SK-N-SH (cell line): ENCODE measurements around the gene RARG. TPM values are rescaled to one million over a fixed set of nuclear protein-coding genes. Genes with fewer than 3 reads are reported as not detected.

Experiments
- CTCF ChIA-PET: fragments of 300-600, 350-600 bp; formaldehyde crosslinking; extraction: SDS; loops from one replicate; lab custom pipeline; 2021; lab: Yijun Ruan, JAX
- POLR2A ChIA-PET: fragments of 350-600 bp; sonication (Branson Sonifier 250); formaldehyde crosslinking; extraction: SDS; loops from one replicate; lab custom pipeline; 2020; ENCODE audit warnings: antibody characterized with exemption, inconsistent platforms; lab: Yijun Ruan, JAX
- DNase-seq: peaks from one replicate; pipeline ENCODE4 v3.0.0; 2012
- H2AFZ ChIP-seq: fragments of 200-600 bp; sonication (generic); 2 replicates; pipeline ENCODE4 v1.8.1; 2016; ENCODE audit warnings: antibody characterized with exemption, mild to moderate bottlenecking, low read depth
- H3F3A ChIP-seq: fragments of 200-600 bp; sonication (generic); replicated peaks from 2 replicates; pipeline ENCODE3; 2016; ENCODE audit warnings: antibody characterized with exemption, mild to moderate bottlenecking; ENCODE audit not compliant: insufficient read depth
- H3K27ac ChIP-seq, 2 experiments: fragments of 200-500 bp in 1 of 2; fragments of 200-600 bp in 1 of 2; sonication (Bioruptor generic) in 1 of 2; sonication (generic), shearing (Covaris generic) in 1 of 2; 2 replicates each; pipeline versions ENCODE4 v1.5.1 to v1.6.1; 2014 to 2016; ENCODE audit warnings: low read depth in 2 of 2, inconsistent platforms in 1 of 2, low read length in 1 of 2, mild to moderate bottlenecking in 1 of 2, mixed read lengths in 1 of 2
- H3K27me3 ChIP-seq: fragments of 200-600 bp; sonication (generic), shearing (Covaris generic); 2 replicates; pipeline ENCODE4 v1.6.1; 2016; ENCODE audit warnings: mixed run types; ENCODE audit not compliant: insufficient read depth
- H3K36me3 ChIP-seq, 2 experiments: fragments of 200-500 bp in 1 of 2; fragments of 200-600 bp in 1 of 2; sonication (Bioruptor generic) in 1 of 2; sonication (generic) in 1 of 2; replicated peaks in 1 of 2; 2 replicates each; pipeline versions ENCODE3 to v1.5.1; 2014 to 2016; ENCODE audit warnings: low read length in 1 of 2, mild to moderate bottlenecking in 1 of 2; ENCODE audit not compliant: insufficient read depth in 2 of 2, control insufficient read depth in 1 of 2
- H3K4me1 ChIP-seq, 2 experiments: fragments of 200-500 bp in 1 of 2; fragments of 200-600 bp in 1 of 2; sonication (Bioruptor generic) in 1 of 2; sonication (generic), shearing (Covaris generic) in 1 of 2; 2 replicates each; pipeline versions ENCODE4 v1.5.1 to v1.6.1; 2014 to 2016; ENCODE audit warnings: low read depth in 1 of 2, low read length in 1 of 2, mixed run types in 1 of 2; ENCODE audit not compliant: insufficient read depth in 2 of 2, control insufficient read depth in 1 of 2
- H3K4me2 ChIP-seq: fragments of 200-600 bp; sonication (generic), shearing (Covaris generic); 2 replicates; pipeline ENCODE4 v1.6.1; 2017; ENCODE audit warnings: mixed run types
- H3K4me3 ChIP-seq, 2 experiments: fragments of 200-500 bp in 1 of 2; fragments of 200-600 bp in 1 of 2; sonication (Bioruptor generic) in 1 of 2; sonication (generic), shearing (Covaris generic) in 1 of 2; 2 replicates each; pipeline versions ENCODE4 v1.5.1 to v1.8.1; 2014 to 2016; ENCODE audit warnings: low read depth in 2 of 2, inconsistent platforms in 1 of 2, low read length in 1 of 2, mild to moderate bottlenecking in 1 of 2, mixed read lengths in 1 of 2, moderate library complexity in 1 of 2
- H3K79me2 ChIP-seq: fragments of 200-600 bp; sonication (generic); 2 replicates; pipeline ENCODE4 v1.8.1; 2017; ENCODE audit warnings: mild to moderate bottlenecking; ENCODE audit not compliant: insufficient read depth
- H3K9ac ChIP-seq: fragments of 200-600 bp; sonication (generic); 2 replicates; pipeline ENCODE4 v1.6.1; 2017; ENCODE audit warnings: mixed run types
- H3K9me2 ChIP-seq: fragments of 200-600 bp; sonication (generic); 2 replicates; pipeline ENCODE4 v1.6.1; 2017; ENCODE audit warnings: mixed run types
- H3K9me3 ChIP-seq: fragments of 200-600 bp; sonication (generic); 2 replicates; pipeline ENCODE4 v1.6.1; 2017; ENCODE audit warnings: mixed run types, mild to moderate bottlenecking, moderate library complexity
- H4K20me1 ChIP-seq: fragments of 200-600 bp; sonication (generic); 2 replicates; pipeline ENCODE4 v1.6.1; 2017; ENCODE audit warnings: mild to moderate bottlenecking, mixed run types; ENCODE audit not compliant: insufficient read depth
- GABPA ChIP-seq: IDR thresholded peaks from 2 replicates; pipeline ENCODE4 v1.4.0; 2012; ENCODE audit warnings: low read depth, mild to moderate bottlenecking
- GATA2 ChIP-seq: sonication (generic); formaldehyde crosslinking; IDR thresholded peaks from 2 replicates; pipeline ENCODE4 v1.5.0; 2020; ENCODE audit warnings: mild to moderate bottlenecking, missing genetic modification reagents
- NFIC ChIP-seq: IDR thresholded peaks from 2 replicates; pipeline ENCODE4 v1.4.0; 2012; ENCODE audit warnings: borderline replicate concordance
- NRF1 ChIP-seq: IDR thresholded peaks from 2 replicates; pipeline ENCODE4 v1.6.1; 2012; ENCODE audit warnings: low read depth, mild to moderate bottlenecking, low read length
- POLR2AphosphoS5 ChIP-seq: IDR thresholded peaks from 2 replicates; pipeline ENCODE4 v1.6.1; 2012; ENCODE audit warnings: low read depth, low read length
- SIN3A ChIP-seq: IDR thresholded peaks from 2 replicates; pipeline ENCODE4 v1.6.1; 2012; ENCODE audit warnings: low read depth, mild to moderate bottlenecking, low read length, moderate library complexity, borderline replicate concordance
- SMC3 ChIP-seq: IDR thresholded peaks from 2 replicates; pipeline ENCODE4 v1.6.1; 2012; ENCODE audit warnings: low read depth, low read length, improper control_type of control experiment
- WGBS: methylation state at CpG from one replicate; pipeline ENCODE4 v1.1.6; 2017; ENCODE audit warnings: low lambda C conversion rate; 5-methylcytosine and 5-hydroxymethylcytosine counted together
- polyA plus RNA-seq, 3 experiments: library from polyadenylated mRNA; depleted of rRNA; stranded (reverse); fragments of >200 nt; gene quantifications; 2 replicates each; pipeline ENCODE4 v1.2.3, GENCODE V29; 2012
- TF ChIP-seq, protein P1 (sequence below): fragments of 150-350 bp; IDR thresholded peaks from 2 replicates; pipeline ENCODE4 v1.6.1; 2017; ENCODE audit warnings: antibody characterized with exemption, low read length, low read depth, borderline replicate concordance

RARG gene
- polyA plus RNA-seq, 1 of the 3 experiments (the other 2 are of a cell fraction), result 36.6 TPM

DNA sequence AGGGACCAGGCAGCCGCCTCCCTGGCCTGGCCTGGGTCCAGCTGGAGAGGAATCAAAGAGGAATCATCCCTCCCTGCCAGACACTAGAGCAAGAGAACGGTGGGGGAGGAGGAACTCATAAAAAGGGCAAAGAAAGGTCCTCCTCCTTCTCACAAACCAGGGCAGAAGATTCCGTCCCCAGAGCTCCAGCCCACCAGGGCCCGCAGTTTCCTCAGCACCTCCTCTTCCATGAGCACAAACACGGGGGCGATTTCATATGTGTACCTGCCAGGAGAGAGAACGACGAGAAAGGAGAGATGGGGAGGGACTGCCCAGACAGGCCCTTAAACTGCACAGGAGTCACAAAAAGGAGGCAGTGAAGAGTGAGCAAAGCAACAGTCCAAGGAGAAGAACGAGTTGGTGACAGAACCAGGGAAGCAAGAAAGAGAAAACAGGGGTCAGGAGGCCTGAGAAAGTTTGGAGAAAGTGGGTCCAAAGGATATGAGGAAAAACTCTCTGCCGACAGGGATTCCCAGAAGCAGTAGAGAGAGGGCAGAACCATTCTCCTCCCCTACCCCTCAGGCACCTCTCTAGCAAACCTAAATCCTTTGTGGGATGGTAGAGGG, 60.2 kb downstream of the RARG start:
- Histone ChIP-seq H3K27ac (peak overlapping the region in 1 of 2 experiments; percentile 34; a peak in 1 of 4 replicates), H4K20me1 (no peaks in the 10 kb centered on the region), H3K27me3 (no peaks in the 10 kb centered on the region), H3F3A (peaks cover 12% of the 10 kb centered on the region), H3K4me2 (peak overlapping the region; percentile 18; the same call in 1 of the 2 replicates), H3K9me2 (no peaks in the 10 kb centered on the region), H2AFZ (no peak overlapping the region), H3K9me3 (no peaks in the 10 kb centered on the region), H3K4me1 (peaks cover 15 to 17% of the 10 kb centered on the region in 2 experiments; a peak in 2 of 4 replicates)
- CTCF ChIA-PET, result interaction anchor here (0.6 to 23.1 kb wide), 6 partner anchors 11 to 123 kb away, joined by 3 to 272 read pairs (median 4); no protein-coding TSS in a partner anchor
- no peak for TF ChIP-seq GATA2
- TF ChIP-seq, protein P1, sequence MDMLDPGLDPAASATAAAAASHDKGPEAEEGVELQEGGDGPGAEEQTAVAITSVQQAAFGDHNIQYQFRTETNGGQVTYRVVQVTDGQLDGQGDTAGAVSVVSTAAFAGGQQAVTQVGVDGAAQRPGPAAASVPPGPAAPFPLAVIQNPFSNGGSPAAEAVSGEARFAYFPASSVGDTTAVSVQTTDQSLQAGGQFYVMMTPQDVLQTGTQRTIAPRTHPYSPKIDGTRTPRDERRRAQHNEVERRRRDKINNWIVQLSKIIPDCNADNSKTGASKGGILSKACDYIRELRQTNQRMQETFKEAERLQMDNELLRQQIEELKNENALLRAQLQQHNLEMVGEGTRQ, result no peak
- TF ChIP-seq GABPA, result no peak
- no peak for TF ChIP-seq SIN3A
- no peak for TF ChIP-seq NRF1
- TF ChIP-seq SMC3, result no peak
- TF ChIP-seq NFIC, result peak; percentile 81
- TF ChIP-seq, all 33 proteins: peak for 1
- POLR2A ChIA-PET, result no interaction called here
- H3K4me3 ChIP-seq, result no peak overlapping the region
- no peaks in the 10 kb centered on the region for H3K36me3 ChIP-seq
- no peaks in the 10 kb centered on the region for H3K79me2 ChIP-seq
- WGBS, result 59% methylated on average over 10 of the region's 10 CpGs
- DNase-seq, result peak; percentile 62
- H3K9ac ChIP-seq, result no peak overlapping the region

DNA sequence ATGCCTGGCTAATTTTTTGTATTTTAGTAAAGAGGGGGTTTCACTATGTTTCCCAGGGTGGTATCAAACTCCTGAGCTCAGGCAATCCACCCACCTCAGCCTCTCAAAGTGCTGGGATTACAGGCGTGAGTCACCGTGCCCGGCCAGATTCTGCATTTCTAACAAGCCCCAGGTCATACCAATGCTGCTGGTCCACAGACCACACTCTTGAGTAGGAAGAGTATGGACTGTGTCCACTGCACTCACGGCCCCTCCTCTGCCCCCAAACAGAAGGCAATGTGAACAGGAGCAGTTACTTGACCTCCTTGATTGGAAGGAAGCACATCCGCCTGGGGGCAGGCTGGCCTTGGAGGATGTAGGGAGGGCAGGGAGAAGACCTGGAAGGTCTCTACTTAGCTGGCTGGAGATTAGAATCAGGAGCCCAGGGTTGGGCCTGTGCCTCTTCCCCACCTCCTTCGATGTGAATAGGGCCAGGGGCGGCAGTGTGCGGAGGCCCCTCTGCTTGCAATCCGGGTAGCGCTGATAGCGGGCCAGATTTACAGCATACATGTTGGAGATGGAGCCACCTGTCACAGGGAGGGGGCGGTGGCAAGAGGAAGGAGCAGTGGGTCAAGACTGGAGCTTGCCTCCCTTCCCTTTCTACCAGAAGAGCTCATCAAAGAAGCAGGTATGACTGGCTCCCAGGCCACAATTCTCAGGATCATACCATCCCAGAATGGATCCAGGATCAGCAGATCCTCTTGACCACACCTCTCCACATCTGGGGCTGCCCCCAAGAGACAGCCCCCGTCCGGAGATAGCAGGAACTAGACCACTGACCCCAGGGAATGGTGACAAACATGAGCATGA, 60.9 kb downstream of the RARG start:
- Histone ChIP-seq H3K27ac (peak overlapping the region in 1 of 2 experiments; percentile 34; a peak in 1 of 4 replicates), H3K4me1 (peaks cover 15 to 17% of the 10 kb centered on the region in 2 experiments; a peak in 2 of 4 replicates), H3K9me2 (no peaks in the 10 kb centered on the region), H3K79me2 (no peaks in the 10 kb centered on the region), H3F3A (peaks cover 12% of the 10 kb centered on the region), H3K4me3 (no peak overlapping the region), H2AFZ (no peak overlapping the region), H3K27me3 (no peaks in the 10 kb centered on the region), H4K20me1 (no peaks in the 10 kb centered on the region), H3K4me2 (peak overlapping the region; percentile 18; the same call in 1 of the 2 replicates), H3K36me3 (no peaks in the 10 kb centered on the region), H3K9ac (no peak overlapping the region), H3K9me3 (no peaks in the 10 kb centered on the region)
- 81% methylated on average over 13 of the region's 14 CpGs for WGBS
- no peak for TF ChIP-seq POLR2AphosphoS5
- POLR2A ChIA-PET, result no interaction called here
- CTCF ChIA-PET, result interaction anchor here (0.6 to 23.1 kb wide), 7 partner anchors 10 to 122 kb away, joined by 3 to 272 read pairs (median 3); no protein-coding TSS in a partner anchor
- DNase-seq, result no peak
